Activated CD8-positive, alpha-beta T cell treated with anti-CD3 and anti-CD28 coated beads for 36 hours (primary cell): ENCODE measurements around the gene METRN. TPM values are rescaled to one million over a fixed set of nuclear protein-coding genes. Genes with fewer than 3 reads are reported as not detected.

Experiments
- ATAC-seq: fragments of 200-7000 bp; cut with Tn5 transposase; one replicate; pipeline ENCODE4 v1.10.0; 2021; ENCODE audit warnings: mild to moderate bottlenecking, moderate library complexity
- CTCF ChIA-PET: fragments of 350-600 bp; sonication (Branson Sonifier 250); formaldehyde crosslinking; loops from one replicate; lab custom pipeline; 2021; ENCODE audit warnings: antibody characterized with exemption; lab: Charles Lee
- POLR2A ChIA-PET: fragments of 350-600 bp; sonication (Branson Sonifier 250); formaldehyde crosslinking; loops from one replicate; lab custom pipeline; 2021; ENCODE audit warnings: antibody characterized with exemption; lab: Charles Lee
- DNase-seq: peaks from one replicate; pipeline ENCODE4 v3.0.0-alpha.2; 2020
- H3K27ac Mint-ChIP-seq: one replicate; pipeline ENCODE4 v1.8.0; 2021; ENCODE audit warnings: mild to moderate bottlenecking, mixed read lengths
- H3K27me3 Mint-ChIP-seq: one replicate; pipeline ENCODE4 v1.8.0; 2021; ENCODE audit warnings: mixed read lengths
- H3K36me3 Mint-ChIP-seq: one replicate; pipeline ENCODE4 v1.8.0; 2021; ENCODE audit warnings: low read depth, mixed read lengths
- H3K4me1 Mint-ChIP-seq: one replicate; pipeline ENCODE4 v1.8.0; 2021; ENCODE audit warnings: low read depth, mixed read lengths
- H3K4me3 Mint-ChIP-seq: one replicate; pipeline ENCODE4 v1.8.0; 2021; ENCODE audit warnings: mild to moderate bottlenecking, moderate library complexity, mixed read lengths
- H3K9me3 Mint-ChIP-seq: one replicate; pipeline ENCODE4 v1.8.0; 2021; ENCODE audit warnings: mixed read lengths
- intact Hi-C: fragments of 100-400 bp; cut with micrococcal nuclease; formaldehyde crosslinking; loops from one replicate; pipeline ENCODE4 v1.10.0; 2022
- total RNA-seq, 2 experiments: library from RNA; stranded (reverse); gene quantifications; one replicate each; pipeline ENCODE4 v1.2.3, GENCODE V29; 2021
- TF ChIP-seq, protein P1 (sequence below): fragments of 200-600 bp; IDR thresholded peaks from one replicate; pipeline ENCODE4 v1.8.0; 2022; ENCODE audit warnings: antibody characterized with exemption, mild to moderate bottlenecking

Gene METRN
- total RNA-seq, 2 experiments from 2014 or later = 37.2 to 43.1 TPM

DNA sequence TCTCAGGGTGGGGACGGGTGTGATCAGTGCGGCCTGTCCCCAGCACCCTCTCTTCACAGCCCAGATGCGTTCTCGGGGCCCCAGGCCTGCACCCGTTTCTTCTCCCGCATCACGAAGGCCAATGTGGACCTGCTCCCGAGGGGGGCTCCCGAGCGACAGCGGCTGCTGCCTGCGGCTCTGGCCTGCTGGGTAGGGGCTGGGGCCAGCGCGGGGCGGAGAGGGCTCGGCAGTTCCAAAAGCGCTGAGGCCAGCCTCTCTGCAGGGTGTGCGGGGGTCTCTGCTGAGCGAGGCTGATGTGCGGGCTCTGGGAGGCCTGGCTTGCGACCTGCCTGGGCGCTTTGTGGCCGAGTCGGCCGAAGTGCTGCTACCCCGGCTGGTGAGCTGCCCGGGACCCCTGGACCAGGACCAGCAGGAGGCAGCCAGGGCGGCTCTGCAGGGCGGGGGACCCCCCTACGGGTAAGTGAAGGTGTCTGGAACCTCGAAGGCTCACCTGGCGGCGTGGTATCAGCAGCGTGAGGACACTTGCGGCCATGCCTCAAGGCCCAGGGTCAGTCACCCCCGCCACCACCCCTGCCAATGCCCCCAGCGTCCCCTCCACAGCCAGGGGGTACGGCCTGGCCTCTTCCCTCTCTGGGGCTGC, 50.0 kb downstream of the METRN start:
- TF ChIP-seq, protein P1, sequence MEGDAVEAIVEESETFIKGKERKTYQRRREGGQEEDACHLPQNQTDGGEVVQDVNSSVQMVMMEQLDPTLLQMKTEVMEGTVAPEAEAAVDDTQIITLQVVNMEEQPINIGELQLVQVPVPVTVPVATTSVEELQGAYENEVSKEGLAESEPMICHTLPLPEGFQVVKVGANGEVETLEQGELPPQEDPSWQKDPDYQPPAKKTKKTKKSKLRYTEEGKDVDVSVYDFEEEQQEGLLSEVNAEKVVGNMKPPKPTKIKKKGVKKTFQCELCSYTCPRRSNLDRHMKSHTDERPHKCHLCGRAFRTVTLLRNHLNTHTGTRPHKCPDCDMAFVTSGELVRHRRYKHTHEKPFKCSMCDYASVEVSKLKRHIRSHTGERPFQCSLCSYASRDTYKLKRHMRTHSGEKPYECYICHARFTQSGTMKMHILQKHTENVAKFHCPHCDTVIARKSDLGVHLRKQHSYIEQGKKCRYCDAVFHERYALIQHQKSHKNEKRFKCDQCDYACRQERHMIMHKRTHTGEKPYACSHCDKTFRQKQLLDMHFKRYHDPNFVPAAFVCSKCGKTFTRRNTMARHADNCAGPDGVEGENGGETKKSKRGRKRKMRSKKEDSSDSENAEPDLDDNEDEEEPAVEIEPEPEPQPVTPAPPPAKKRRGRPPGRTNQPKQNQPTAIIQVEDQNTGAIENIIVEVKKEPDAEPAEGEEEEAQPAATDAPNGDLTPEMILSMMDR = no peak
- no peak overlapping the region for H3K4me3 Mint-ChIP-seq
- POLR2A ChIA-PET = no interaction called here
- H3K9me3 Mint-ChIP-seq = no peaks in the 10 kb centered on the region
- DNase-seq (no peak), ATAC-seq (no peak)
- no peaks in the 10 kb centered on the region for H3K36me3 Mint-ChIP-seq
- H3K27ac Mint-ChIP-seq = no peak overlapping the region
- H3K4me1 Mint-ChIP-seq = no peaks in the 10 kb centered on the region
- CTCF ChIA-PET = no interaction called here
- H3K27me3 Mint-ChIP-seq = no peaks in the 10 kb centered on the region
- intact Hi-C loops = no loop called here

- no peak for ATAC-seq
- intact Hi-C loops = no loop called here
- POLR2A ChIA-PET = no interaction called here
- DNase-seq = no peak
- Mint-ChIP-seq H3K36me3 (no peaks in the 10 kb centered on the region), H3K27ac (no peak overlapping the region), H3K4me1 (no peaks in the 10 kb centered on the region), H3K27me3 (no peaks in the 10 kb centered on the region), H3K4me3 (no peak overlapping the region), H3K9me3 (no peaks in the 10 kb centered on the region)
- CTCF ChIA-PET = no interaction called here
- TF ChIP-seq, protein P1 = no peak
These were observed 50.6 kb downstream of the METRN start for GRCh38 chr16:765488-765865.

DNA sequence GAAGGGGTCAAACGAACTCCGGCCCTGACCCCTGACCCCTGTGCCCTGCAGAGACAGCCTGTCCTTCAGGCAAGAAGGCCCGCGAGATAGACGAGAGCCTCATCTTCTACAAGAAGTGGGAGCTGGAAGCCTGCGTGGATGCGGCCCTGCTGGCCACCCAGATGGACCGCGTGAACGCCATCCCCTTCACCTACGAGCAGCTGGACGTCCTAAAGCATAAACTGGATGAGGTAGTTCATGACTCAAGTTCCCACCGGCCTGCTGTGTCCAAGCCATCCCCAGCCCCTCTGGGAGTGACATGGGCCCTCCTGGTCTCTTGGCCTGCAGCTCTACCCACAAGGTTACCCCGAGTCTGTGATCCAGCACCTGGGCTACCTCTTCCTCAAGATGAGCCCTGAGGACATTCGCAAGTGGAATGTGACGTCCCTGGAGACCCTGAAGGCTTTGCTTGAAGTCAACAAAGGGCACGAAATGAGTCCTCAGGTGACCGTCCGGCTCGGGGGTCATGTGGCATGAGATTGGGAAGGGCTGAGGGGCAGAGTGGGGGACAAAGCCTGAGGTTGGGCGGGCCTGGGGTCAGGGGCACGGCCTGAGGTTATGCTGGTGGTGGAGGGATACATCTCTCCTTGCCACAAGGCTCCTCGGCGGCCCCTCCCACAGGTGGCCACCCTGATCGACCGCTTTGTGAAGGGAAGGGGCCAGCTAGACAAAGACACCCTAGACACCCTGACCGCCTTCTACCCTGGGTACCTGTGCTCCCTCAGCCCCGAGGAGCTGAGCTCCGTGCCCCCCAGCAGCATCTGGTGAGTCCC, 51.3 kb downstream of the METRN start:
- Mint-ChIP-seq H3K4me3 (no peak overlapping the region), H3K4me1 (no peaks in the 10 kb centered on the region), H3K27ac (no peak overlapping the region), H3K27me3 (no peaks in the 10 kb centered on the region), H3K36me3 (no peaks in the 10 kb centered on the region), H3K9me3 (no peaks in the 10 kb centered on the region)
- TF ChIP-seq, protein P1 = no peak
- POLR2A ChIA-PET = no interaction called here
- CTCF ChIA-PET = interaction anchor here (1.3 kb wide), 1 partner anchor 19 kb away, joined by 3 read pairs; no protein-coding TSS in a partner anchor
- intact Hi-C loops = no loop called here
- ATAC-seq (no peak), DNase-seq (no peak)

DNA sequence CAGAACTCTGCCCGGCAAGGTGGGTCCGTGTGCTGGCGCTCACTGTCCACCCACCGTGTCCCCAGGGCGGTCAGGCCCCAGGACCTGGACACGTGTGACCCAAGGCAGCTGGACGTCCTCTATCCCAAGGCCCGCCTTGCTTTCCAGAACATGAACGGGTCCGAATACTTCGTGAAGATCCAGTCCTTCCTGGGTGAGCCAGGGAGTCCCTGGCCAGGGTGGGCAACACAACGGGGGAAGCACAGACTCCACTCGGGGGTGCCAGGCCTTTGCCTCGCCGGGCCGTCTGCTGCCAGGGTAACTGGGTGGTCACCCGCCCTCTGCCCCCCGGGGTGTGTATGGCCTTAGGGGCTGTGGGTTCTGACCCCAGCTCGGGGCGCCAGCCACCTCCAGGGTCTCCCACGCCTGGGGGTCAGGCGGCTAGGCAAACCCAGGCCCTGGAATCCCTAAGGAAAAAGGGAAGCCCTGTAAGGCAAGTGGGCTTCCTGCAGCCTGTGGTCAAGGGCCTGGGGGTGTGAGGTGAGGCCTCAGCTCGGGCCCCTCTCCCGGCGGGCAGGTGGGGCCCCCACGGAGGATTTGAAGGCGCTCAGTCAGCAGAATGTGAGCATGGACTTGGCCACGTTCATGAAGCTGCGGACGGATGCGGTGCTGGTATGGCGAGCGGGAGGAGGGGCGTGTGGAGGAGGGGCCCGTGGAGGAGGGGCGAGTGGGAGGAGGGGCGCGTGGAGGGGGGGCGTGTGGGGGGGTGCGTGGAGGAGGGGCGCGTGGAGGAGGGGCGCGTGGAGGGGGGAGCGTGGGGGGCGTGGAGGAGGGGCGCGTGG, 52.1 kb downstream of the METRN start:
- Mint-ChIP-seq H3K4me1 (no peaks in the 10 kb centered on the region), H3K36me3 (no peaks in the 10 kb centered on the region), H3K27ac (no peak overlapping the region), H3K4me3 (no peak overlapping the region), H3K9me3 (no peaks in the 10 kb centered on the region), H3K27me3 (no peaks in the 10 kb centered on the region)
- intact Hi-C loops = no loop called here
- POLR2A ChIA-PET = no interaction called here
- no peak for DNase-seq
- CTCF ChIA-PET = interaction anchor here (1.3 kb wide), 1 partner anchor 18 kb away, joined by 3 read pairs; no protein-coding TSS in a partner anchor
- no peak for ATAC-seq
- TF ChIP-seq, protein P1 = no peak
